Prostate gland (tissue), 2 donors: ENCODE measurements around the gene PLAC9.

Experiments
- POLR2A ChIP-seq: fragments of 450-650 bp; IDR thresholded peaks from one replicate; pipeline ENCODE4 v1.6.1; 2016; ENCODE audit warnings: antibody characterized with exemption, mild to moderate bottlenecking
- TF ChIP-seq, protein P1 (sequence below), 4 experiments: fragments of 200-600 bp in 2 of 4; fragments of 450-650 bp in 2 of 4; sonication (generic) in 2 of 4; IDR thresholded peaks; 1 replicate in 3 of 4; 2 replicates in 1 of 4; pipeline ENCODE4 v1.5.1; 2016 to 2019; ENCODE audit warnings: antibody characterized with exemption in 4 of 4, mild to moderate bottlenecking in 2 of 4, moderate library complexity in 2 of 4

DNA sequence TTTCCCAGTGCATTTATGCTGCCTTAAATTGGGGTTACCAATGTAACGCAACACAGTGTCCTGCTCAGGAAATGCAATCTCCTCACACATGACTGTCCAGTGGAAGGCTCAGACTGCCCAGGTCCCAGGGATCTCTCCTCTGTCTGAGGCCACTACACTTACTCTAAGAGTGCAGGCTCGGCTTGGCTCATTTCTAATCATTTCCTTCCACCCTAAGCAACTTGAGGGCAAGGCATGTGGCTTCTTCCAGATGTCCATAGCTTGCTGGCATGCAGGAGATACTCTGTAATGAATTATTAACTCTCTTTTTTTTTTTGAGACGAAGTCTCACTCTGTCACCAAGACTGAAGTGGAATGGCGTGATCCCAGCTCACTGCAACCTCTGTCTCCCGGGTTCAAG lies 23.7 kb downstream of the PLAC9 start:
- no peak for TF ChIP-seq POLR2A
- TF ChIP-seq, protein P1, sequence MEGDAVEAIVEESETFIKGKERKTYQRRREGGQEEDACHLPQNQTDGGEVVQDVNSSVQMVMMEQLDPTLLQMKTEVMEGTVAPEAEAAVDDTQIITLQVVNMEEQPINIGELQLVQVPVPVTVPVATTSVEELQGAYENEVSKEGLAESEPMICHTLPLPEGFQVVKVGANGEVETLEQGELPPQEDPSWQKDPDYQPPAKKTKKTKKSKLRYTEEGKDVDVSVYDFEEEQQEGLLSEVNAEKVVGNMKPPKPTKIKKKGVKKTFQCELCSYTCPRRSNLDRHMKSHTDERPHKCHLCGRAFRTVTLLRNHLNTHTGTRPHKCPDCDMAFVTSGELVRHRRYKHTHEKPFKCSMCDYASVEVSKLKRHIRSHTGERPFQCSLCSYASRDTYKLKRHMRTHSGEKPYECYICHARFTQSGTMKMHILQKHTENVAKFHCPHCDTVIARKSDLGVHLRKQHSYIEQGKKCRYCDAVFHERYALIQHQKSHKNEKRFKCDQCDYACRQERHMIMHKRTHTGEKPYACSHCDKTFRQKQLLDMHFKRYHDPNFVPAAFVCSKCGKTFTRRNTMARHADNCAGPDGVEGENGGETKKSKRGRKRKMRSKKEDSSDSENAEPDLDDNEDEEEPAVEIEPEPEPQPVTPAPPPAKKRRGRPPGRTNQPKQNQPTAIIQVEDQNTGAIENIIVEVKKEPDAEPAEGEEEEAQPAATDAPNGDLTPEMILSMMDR (IDR thresholded peaks at IDR 0.05): no peak
